Left ventricle myocardium inferior (tissue), 1 donor: ENCODE measurements around the gene ZCCHC2. TPM values are rescaled to one million over a fixed set of nuclear protein-coding genes. Genes with fewer than 3 reads are reported as not detected.

Source experiments
- DNase-seq: peaks from one replicate; pipeline ENCODE4 v3.0.0-alpha.2; 2020
- H3K27ac ChIP-seq: fragments of 200-600 bp; replicated peaks from 2 replicates; pipeline ENCODE4 v1.8.0; 2021
- H3K27me3 ChIP-seq: fragments of 200-600 bp; 2 replicates; pipeline ENCODE4 v1.8.0; 2021; ENCODE audit warnings: low read depth
- H3K36me3 ChIP-seq: fragments of 200-600 bp; 2 replicates; pipeline ENCODE4 v1.8.0; 2021
- H3K4me1 ChIP-seq: fragments of 200-600 bp; 2 replicates; pipeline ENCODE4 v1.8.0; 2021
- H3K4me3 ChIP-seq: fragments of 200-600 bp; 2 replicates; pipeline ENCODE4 v1.8.0; 2021; ENCODE audit warnings: mild to moderate bottlenecking, moderate library complexity
- H3K9me3 ChIP-seq: fragments of 200-600 bp; replicated peaks from 2 replicates; pipeline ENCODE4 v1.8.0; 2021
- CTCF ChIP-seq: fragments of 200-600 bp; IDR thresholded peaks from 2 replicates; pipeline ENCODE4 v1.8.0; 2021; ENCODE audit warnings: antibody characterized with exemption, mild to moderate bottlenecking, borderline replicate concordance
- intact Hi-C: fragments of 100-400 bp; cut with micrococcal nuclease; formaldehyde crosslinking; loops from one replicate; pipeline ENCODE4 v1.11.0; 2022
- total RNA-seq: library from RNA; stranded (reverse); fragmentation: NEBNext Ultra II Directional; extraction: Animal tissue kit (Norgen Biotek cat#: 25700); gene quantifications from one replicate; pipeline ENCODE4 v1.2.1, GENCODE V29; 2021
- donor health status: DM: no; HTN: yes; CAD: no; lungs with severe emphysema.

The ZCCHC2 gene
- total RNA-seq, 1 donor from 2014 or later: 13.1 TPM

- H3K9me3 ChIP-seq: no peaks in the 10 kb centered on the region
- H3K27me3 ChIP-seq: no peaks in the 10 kb centered on the region
- peak overlapping the region; percentile 17 for H3K4me3 ChIP-seq
- H3K4me1 ChIP-seq: peaks cover 26% of the 10 kb centered on the region
- intact Hi-C loops: loop anchor here (5.0 to 10.0 kb wide), 2 partner anchors 129 to 397 kb away; partner anchors contain the start of gene PHLPP1
- DNase-seq: no peak
- peaks cover 16% of the 10 kb centered on the region for H3K36me3 ChIP-seq
- no peak for TF ChIP-seq CTCF
- no peak overlapping the region for H3K27ac ChIP-seq
Observed at GRCh38 chr18:62585274-62586150, 62.7 kb downstream of the ZCCHC2 start.

- Histone ChIP-seq H3K4me1 (peaks cover 33% of the 10 kb centered on the region), H3K36me3 (peaks cover 16% of the 10 kb centered on the region), H3K27me3 (no peaks in the 10 kb centered on the region), H3K9me3 (no peaks in the 10 kb centered on the region), H3K27ac (no peak overlapping the region), H3K4me3 (peak overlapping the region; percentile 17)
- DNase-seq: peak; percentile 78
- peak; percentile 93 for TF ChIP-seq CTCF
- intact Hi-C loops: loop anchor here (5.0 to 10.0 kb wide), 2 partner anchors 129 to 396 kb away; partner anchors contain the start of gene PHLPP1
Observed at GRCh38 chr18:62586151-62586774, 63.4 kb downstream of the ZCCHC2 start.

- Histone ChIP-seq H3K9me3 (no peaks in the 10 kb centered on the region), H3K4me1 (peaks cover 40% of the 10 kb centered on the region), H3K4me3 (no peak overlapping the region), H3K27me3 (no peaks in the 10 kb centered on the region), H3K36me3 (peaks cover 15% of the 10 kb centered on the region), H3K27ac (no peak overlapping the region)
- no peak for TF ChIP-seq CTCF
- no peak for DNase-seq
- intact Hi-C loops: loop anchor here (5.0 to 10.0 kb wide), 2 partner anchors 128 to 395 kb away; partner anchors contain the start of gene PHLPP1
Observed at GRCh38 chr18:62586781-62587487, 64.1 kb downstream of the ZCCHC2 start.

GRCh38 chr18:62587689-62588088, 64.9 kb downstream of the ZCCHC2 start:
- intact Hi-C loops: loop anchor here (5.0 to 10.0 kb wide), 2 partner anchors 127 to 395 kb away; partner anchors contain the start of gene PHLPP1
- Histone ChIP-seq H3K36me3 (peaks cover 8% of the 10 kb centered on the region), H3K27me3 (no peaks in the 10 kb centered on the region), H3K4me1 (peaks cover 42% of the 10 kb centered on the region), H3K27ac (no peak overlapping the region), H3K4me3 (no peak overlapping the region), H3K9me3 (no peaks in the 10 kb centered on the region)
- no peak for DNase-seq
- TF ChIP-seq CTCF: no peak

- peaks cover 8% of the 10 kb centered on the region for H3K36me3 ChIP-seq
- H3K9me3 ChIP-seq: no peaks in the 10 kb centered on the region
- intact Hi-C loops: loop anchor here (5.0 to 10.0 kb wide), 2 partner anchors 127 to 394 kb away; partner anchors contain the start of gene PHLPP1
- no peak for TF ChIP-seq CTCF
- no peak for DNase-seq
- H3K4me3 ChIP-seq: no peak overlapping the region
- no peaks in the 10 kb centered on the region for H3K27me3 ChIP-seq
- no peak overlapping the region for H3K27ac ChIP-seq
- H3K4me1 ChIP-seq: peaks cover 42% of the 10 kb centered on the region
Observed at GRCh38 chr18:62588217-62588616, 65.4 kb downstream of the ZCCHC2 start.
